ENCODE results near the gene RNF39.

- no peak for TF ChIP-seq CTCF (conservative IDR thresholded peaks at IDR 0.05; ENCODE audit: low read length)
- TF ChIP-seq EZH2phosphoT487 (IDR thresholded peaks at IDR 0.05; ENCODE audit: borderline replicate concordance) = no peak
Observed at GRCh38 chr6:30112402-30112994, 36.9 kb upstream of the RNF39 start.

Data from Loucy (cell line).